Measurements from ENCODE around the gene WASF2. TPM values are rescaled to one million over a fixed set of nuclear protein-coding genes. Genes with fewer than 3 reads are reported as not detected.

WASF2 gene
- total RNA-seq, 4 donors from 2014 or later = 53.8 to 76.6 (median 70.3) TPM

DNA sequence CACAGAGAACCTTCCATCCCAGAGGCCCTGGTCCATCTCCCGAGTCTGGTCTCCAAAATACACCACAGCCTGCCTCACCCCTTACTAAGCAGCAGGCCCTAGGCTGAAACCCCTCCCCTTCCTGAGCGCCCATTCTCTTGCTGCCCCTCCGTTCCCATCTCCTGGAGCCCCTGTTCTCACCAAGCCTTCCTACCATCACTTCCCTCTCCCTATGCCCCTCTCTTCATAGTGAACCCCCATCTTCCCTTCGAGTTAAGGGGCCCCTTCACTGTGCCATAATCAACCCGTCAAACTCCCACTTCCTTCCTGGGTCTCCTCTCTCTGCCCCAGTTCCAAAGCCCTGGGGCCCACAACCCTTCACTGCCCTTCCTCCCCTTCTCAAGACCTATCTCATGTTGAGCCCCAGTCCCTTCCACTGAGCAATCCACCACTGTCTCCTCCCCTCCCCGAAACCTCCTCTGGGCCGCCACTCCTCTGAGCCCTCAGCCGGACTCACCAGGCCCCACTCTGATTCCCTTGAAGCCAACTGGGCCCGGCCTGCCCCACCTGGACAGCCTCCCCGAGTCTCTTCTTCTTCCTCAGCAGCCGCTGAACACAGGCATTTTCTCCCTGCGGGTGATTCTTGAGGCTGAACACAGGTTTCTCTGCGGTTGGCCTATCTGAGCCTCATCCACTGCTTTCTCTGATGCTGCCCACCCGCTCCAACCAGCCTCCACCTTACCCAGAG is 42.2 kb upstream of the WASF2 start:
- DNase-seq (ENCODE audit: low spot score in 2 of 2) = no peak
- no peak overlapping the region for H3K4me3 ChIP-seq (ENCODE audit: low read depth, poor library complexity, severe bottlenecking)
- intact Hi-C loops (cut with DNase I; ENCODE audit: low total_unique reads) = no loop called here
- 86 to 87% methylated on average over 14 of the region's 14 CpGs for WGBS, 2 donors
- no peak for TF ChIP-seq POLR2A (IDR thresholded peaks at IDR 0.05)
- TF ChIP-seq, protein P1, sequence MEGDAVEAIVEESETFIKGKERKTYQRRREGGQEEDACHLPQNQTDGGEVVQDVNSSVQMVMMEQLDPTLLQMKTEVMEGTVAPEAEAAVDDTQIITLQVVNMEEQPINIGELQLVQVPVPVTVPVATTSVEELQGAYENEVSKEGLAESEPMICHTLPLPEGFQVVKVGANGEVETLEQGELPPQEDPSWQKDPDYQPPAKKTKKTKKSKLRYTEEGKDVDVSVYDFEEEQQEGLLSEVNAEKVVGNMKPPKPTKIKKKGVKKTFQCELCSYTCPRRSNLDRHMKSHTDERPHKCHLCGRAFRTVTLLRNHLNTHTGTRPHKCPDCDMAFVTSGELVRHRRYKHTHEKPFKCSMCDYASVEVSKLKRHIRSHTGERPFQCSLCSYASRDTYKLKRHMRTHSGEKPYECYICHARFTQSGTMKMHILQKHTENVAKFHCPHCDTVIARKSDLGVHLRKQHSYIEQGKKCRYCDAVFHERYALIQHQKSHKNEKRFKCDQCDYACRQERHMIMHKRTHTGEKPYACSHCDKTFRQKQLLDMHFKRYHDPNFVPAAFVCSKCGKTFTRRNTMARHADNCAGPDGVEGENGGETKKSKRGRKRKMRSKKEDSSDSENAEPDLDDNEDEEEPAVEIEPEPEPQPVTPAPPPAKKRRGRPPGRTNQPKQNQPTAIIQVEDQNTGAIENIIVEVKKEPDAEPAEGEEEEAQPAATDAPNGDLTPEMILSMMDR (IDR thresholded peaks at IDR 0.05) = no peak

- DNase-seq (ENCODE audit: low spot score in 2 of 2) = no peak
- H3K4me3 ChIP-seq (ENCODE audit: low read depth, poor library complexity, severe bottlenecking) = no peak overlapping the region
- 96 to 99% methylated on average over 10 of the region's 10 CpGs for WGBS, 2 donors
- no peak for TF ChIP-seq POLR2A (IDR thresholded peaks at IDR 0.05)
- TF ChIP-seq, protein P1 (IDR thresholded peaks at IDR 0.05) = no peak
- intact Hi-C loops (cut with DNase I; ENCODE audit: low total_unique reads) = no loop called here
Measured at GRCh38 chr1:27530192-27530591, 40.2 kb upstream of the WASF2 start.

- intact Hi-C loops (cut with DNase I; ENCODE audit: low total_unique reads) = no loop called here
- 62 to 77% methylated on average over 5 of the region's 5 CpGs for WGBS, 2 donors
- no peak for TF ChIP-seq POLR2A (IDR thresholded peaks at IDR 0.05)
- TF ChIP-seq, protein P1 (IDR thresholded peaks at IDR 0.05) = no peak
Measured at GRCh38 chr1:27529704-27530018, 39.7 kb upstream of the WASF2 start.

GRCh38 chr1:27528818-27529703 is 39.1 kb upstream of the WASF2 start:
- H3K4me3 ChIP-seq (ENCODE audit: low read depth, poor library complexity, severe bottlenecking) = no peak overlapping the region
- DNase-seq (ENCODE audit: low spot score in 2 of 2) = peak in 1 of 2 donors; percentile 56
- no peak for TF ChIP-seq POLR2A (IDR thresholded peaks at IDR 0.05)
- TF ChIP-seq, protein P1 (IDR thresholded peaks at IDR 0.05) = no peak
- 11 to 20% methylated on average over 16 to 17 of the region's 17 CpGs for WGBS, 2 donors
- intact Hi-C loops (cut with DNase I; ENCODE audit: low total_unique reads) = no loop called here

More at GRCh38 chr1:27529704-27530018, 39.7 kb upstream of the WASF2 start:
- H3K4me3 ChIP-seq (ENCODE audit: low read depth, poor library complexity, severe bottlenecking) = no peak overlapping the region
- DNase-seq (ENCODE audit: low spot score in 2 of 2) = no peak

GRCh38 chr1:27527890-27528817 is 38.2 kb upstream of the WASF2 start:
- peak in 1 of 2 donors; percentile 71 for DNase-seq (ENCODE audit: low spot score in 2 of 2)
- 3 to 5% methylated on average over 17 to 31 of the region's 71 CpGs for WGBS, 2 donors
- no peak overlapping the region for H3K4me3 ChIP-seq (ENCODE audit: low read depth, poor library complexity, severe bottlenecking)
- TF ChIP-seq, protein P1 (IDR thresholded peaks at IDR 0.05) = no peak
- no peak for TF ChIP-seq POLR2A (IDR thresholded peaks at IDR 0.05)
- intact Hi-C loops (cut with DNase I; ENCODE audit: low total_unique reads) = no loop called here
